ENCODE data around the gene PLCB2.

Gene PLCB2

GRCh38 chr15:40281801-40282146 lies 26.0 kb downstream of the PLCB2 start:
- H3K27ac ChIP-seq, result peak overlapping the region; percentile 37
- peaks cover 61% of the 10 kb centered on the region for H3K27me3 ChIP-seq
- peak overlapping the region; percentile 85 to 92 for H3K4me3 ChIP-seq (ENCODE audit: low read depth in 1 of 2, low read length in 1 of 2)
- TF ChIP-seq CTCF (IDR thresholded peaks at IDR 0.05), result no peak
- no peaks in the 10 kb centered on the region for H3K9me3 ChIP-seq
- H3K4me1 ChIP-seq (ENCODE audit: control insufficient read depth in 1 of 2, insufficient read depth in 1 of 2, low read depth in 1 of 2, low read length in 1 of 2), result peaks cover 24 to 36% of the 10 kb centered on the region in 2 experiments
- H3K36me3 ChIP-seq, result peaks cover 20% of the 10 kb centered on the region

GRCh38 chr15:40281057-40281800 lies 26.5 kb downstream of the PLCB2 start:
- H3K4me1 ChIP-seq (ENCODE audit: control insufficient read depth in 1 of 2, insufficient read depth in 1 of 2, low read depth in 1 of 2, low read length in 1 of 2), result peaks cover 24 to 36% of the 10 kb centered on the region in 2 experiments
- peaks cover 61% of the 10 kb centered on the region for H3K27me3 ChIP-seq

GRCh38 chr15:40280260-40281056 lies 27.3 kb downstream of the PLCB2 start:
- peaks cover 24 to 33% of the 10 kb centered on the region in 2 experiments for H3K4me1 ChIP-seq (ENCODE audit: control insufficient read depth in 1 of 2, insufficient read depth in 1 of 2, low read depth in 1 of 2, low read length in 1 of 2)
- H3K27me3 ChIP-seq, result peaks cover 61% of the 10 kb centered on the region
- peaks cover 7% of the 10 kb centered on the region for H3K36me3 ChIP-seq
- no peak overlapping the region for H3K27ac ChIP-seq
- H3K4me3 ChIP-seq (ENCODE audit: low read depth in 1 of 2, low read length in 1 of 2), result no peak overlapping the region
- no peaks in the 10 kb centered on the region for H3K9me3 ChIP-seq
- no peak for TF ChIP-seq CTCF (IDR thresholded peaks at IDR 0.05)

More at GRCh38 chr15:40281057-40281800, 26.5 kb downstream of the PLCB2 start:
- H3K4me3 ChIP-seq (ENCODE audit: low read depth in 1 of 2, low read length in 1 of 2), result peak overlapping the region; percentile 85 to 92
- H3K36me3 ChIP-seq, result peaks cover 15% of the 10 kb centered on the region
- no peak overlapping the region for H3K27ac ChIP-seq
- H3K9me3 ChIP-seq, result no peaks in the 10 kb centered on the region
- TF ChIP-seq CTCF (IDR thresholded peaks at IDR 0.05), result no peak

- H3K9me3 ChIP-seq, result no peaks in the 10 kb centered on the region
- H3K4me1 ChIP-seq (ENCODE audit: control insufficient read depth in 1 of 2, insufficient read depth in 1 of 2, low read depth in 1 of 2, low read length in 1 of 2), result peaks cover 26 to 27% of the 10 kb centered on the region in 2 experiments
- TF ChIP-seq CTCF (IDR thresholded peaks at IDR 0.05), result peak; percentile 94
- no peak overlapping the region for H3K4me3 ChIP-seq (ENCODE audit: low read depth in 1 of 2, low read length in 1 of 2)
- H3K27me3 ChIP-seq, result peaks cover 61% of the 10 kb centered on the region
- H3K36me3 ChIP-seq, result no peaks in the 10 kb centered on the region
- no peak overlapping the region for H3K27ac ChIP-seq
These were observed 28.1 kb downstream of the PLCB2 start for GRCh38 chr15:40279437-40280141.

GRCh38 chr15:40278026-40278425 lies 29.7 kb downstream of the PLCB2 start:
- Histone ChIP-seq H3K4me3 (ENCODE audit: low read depth in 1 of 2, low read length in 1 of 2) (no peak overlapping the region), H3K27ac (no peak overlapping the region), H3K36me3 (no peaks in the 10 kb centered on the region), H3K4me1 (ENCODE audit: control insufficient read depth in 1 of 2, insufficient read depth in 1 of 2, low read depth in 1 of 2, low read length in 1 of 2) (peaks cover 20 to 24% of the 10 kb centered on the region in 2 experiments), H3K9me3 (no peaks in the 10 kb centered on the region), H3K27me3 (peaks cover 49% of the 10 kb centered on the region)
- no peak for TF ChIP-seq CTCF (IDR thresholded peaks at IDR 0.05)
